Measurements from ENCODE around the gene SYK. TPM values are rescaled to one million over a fixed set of nuclear protein-coding genes. Genes with fewer than 3 reads are reported as not detected.

Gene SYK
- total RNA-seq, 1 donor from 2014 or later, result 7.4 TPM

DNA sequence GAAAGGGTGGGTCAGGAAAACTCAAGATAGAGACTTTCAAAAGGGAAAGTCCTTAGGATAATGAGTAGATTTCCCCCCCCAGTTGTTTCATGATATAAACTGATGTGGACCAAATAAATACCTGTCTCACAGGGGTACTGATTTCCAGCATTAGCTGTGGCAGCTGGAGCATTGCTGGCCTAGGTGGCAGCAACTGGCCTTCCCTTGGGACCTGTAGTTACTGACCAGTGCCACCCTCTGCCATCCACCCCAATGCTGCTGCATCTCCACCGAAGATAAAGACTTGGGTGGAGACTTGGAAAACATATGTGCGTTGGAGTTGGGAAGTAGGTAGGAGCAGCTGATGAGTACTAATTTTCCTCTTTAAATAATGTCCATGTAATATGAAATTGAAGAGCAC lies 71.8 kb downstream of the SYK start:
- Mint-ChIP-seq H3K27me3 (no peaks in the 10 kb centered on the region), H3K36me3 (ENCODE audit: insufficient read depth) (no peaks in the 10 kb centered on the region), H3K9me3 (ENCODE audit: low read depth) (no peaks in the 10 kb centered on the region), H3K4me3 (ENCODE audit: low read depth) (no peak overlapping the region), H3K4me1 (ENCODE audit: low read depth) (peaks cover 3% of the 10 kb centered on the region), H3K27ac (no peak overlapping the region)
- no peak for DNase-seq (ENCODE audit: low spot score, unreplicated experiment)
- TF ChIP-seq, protein P1, sequence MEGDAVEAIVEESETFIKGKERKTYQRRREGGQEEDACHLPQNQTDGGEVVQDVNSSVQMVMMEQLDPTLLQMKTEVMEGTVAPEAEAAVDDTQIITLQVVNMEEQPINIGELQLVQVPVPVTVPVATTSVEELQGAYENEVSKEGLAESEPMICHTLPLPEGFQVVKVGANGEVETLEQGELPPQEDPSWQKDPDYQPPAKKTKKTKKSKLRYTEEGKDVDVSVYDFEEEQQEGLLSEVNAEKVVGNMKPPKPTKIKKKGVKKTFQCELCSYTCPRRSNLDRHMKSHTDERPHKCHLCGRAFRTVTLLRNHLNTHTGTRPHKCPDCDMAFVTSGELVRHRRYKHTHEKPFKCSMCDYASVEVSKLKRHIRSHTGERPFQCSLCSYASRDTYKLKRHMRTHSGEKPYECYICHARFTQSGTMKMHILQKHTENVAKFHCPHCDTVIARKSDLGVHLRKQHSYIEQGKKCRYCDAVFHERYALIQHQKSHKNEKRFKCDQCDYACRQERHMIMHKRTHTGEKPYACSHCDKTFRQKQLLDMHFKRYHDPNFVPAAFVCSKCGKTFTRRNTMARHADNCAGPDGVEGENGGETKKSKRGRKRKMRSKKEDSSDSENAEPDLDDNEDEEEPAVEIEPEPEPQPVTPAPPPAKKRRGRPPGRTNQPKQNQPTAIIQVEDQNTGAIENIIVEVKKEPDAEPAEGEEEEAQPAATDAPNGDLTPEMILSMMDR (IDR thresholded peaks at IDR 0.05; ENCODE audit: unreplicated experiment), result no peak

DNA sequence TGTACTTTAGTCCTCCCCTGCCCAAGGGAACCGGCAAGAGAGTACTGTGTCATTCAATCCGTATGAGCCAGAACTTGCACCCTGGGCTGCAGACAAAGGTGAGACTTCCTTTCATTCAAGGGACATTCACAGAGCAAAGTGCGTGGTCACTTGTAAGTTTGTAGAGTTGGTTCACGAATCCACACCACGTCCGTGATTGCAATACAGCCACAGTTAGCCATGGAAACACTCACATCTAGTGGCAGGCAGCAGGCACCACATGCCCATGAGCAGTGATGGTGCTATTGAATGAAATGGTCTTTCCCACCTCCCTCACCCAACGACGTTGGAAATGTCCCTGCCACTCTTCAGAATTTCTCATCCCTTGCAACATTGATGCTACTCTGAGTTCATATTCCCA lies 72.6 kb downstream of the SYK start:
- no peaks in the 10 kb centered on the region for H3K27me3 Mint-ChIP-seq
- peaks cover 3% of the 10 kb centered on the region for H3K4me1 Mint-ChIP-seq (ENCODE audit: low read depth)
- DNase-seq (ENCODE audit: low spot score, unreplicated experiment), result no peak
- no peak overlapping the region for H3K27ac Mint-ChIP-seq
- no peaks in the 10 kb centered on the region for H3K36me3 Mint-ChIP-seq (ENCODE audit: insufficient read depth)
- TF ChIP-seq, protein P1 (IDR thresholded peaks at IDR 0.05; ENCODE audit: unreplicated experiment), result no peak
- no peak overlapping the region for H3K4me3 Mint-ChIP-seq (ENCODE audit: low read depth)
- H3K9me3 Mint-ChIP-seq (ENCODE audit: low read depth), result no peaks in the 10 kb centered on the region

DNA sequence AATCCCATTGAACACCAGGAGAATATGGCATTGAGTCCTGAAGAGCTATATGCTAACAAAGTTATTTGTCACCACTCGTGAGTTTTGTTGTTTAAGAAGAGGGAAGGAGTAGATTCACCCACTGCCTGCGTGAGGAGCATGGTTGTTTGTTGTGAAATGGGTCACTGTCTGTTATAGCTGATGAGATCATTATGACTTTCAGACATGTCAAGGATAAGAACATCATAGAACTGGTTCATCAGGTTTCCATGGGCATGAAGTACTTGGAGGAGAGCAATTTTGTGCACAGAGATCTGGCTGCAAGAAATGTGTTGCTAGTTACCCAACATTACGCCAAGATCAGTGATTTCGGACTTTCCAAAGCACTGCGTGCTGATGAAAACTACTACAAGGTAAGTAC lies 76.9 kb downstream of the SYK start:
- TF ChIP-seq, protein P1 (IDR thresholded peaks at IDR 0.05; ENCODE audit: unreplicated experiment), result no peak
- Mint-ChIP-seq H3K4me3 (ENCODE audit: low read depth) (no peak overlapping the region), H3K27ac (no peak overlapping the region), H3K36me3 (ENCODE audit: insufficient read depth) (no peaks in the 10 kb centered on the region), H3K9me3 (ENCODE audit: low read depth) (no peaks in the 10 kb centered on the region), H3K4me1 (ENCODE audit: low read depth) (no peaks in the 10 kb centered on the region), H3K27me3 (no peaks in the 10 kb centered on the region)
- DNase-seq (ENCODE audit: low spot score, unreplicated experiment), result no peak

DNA sequence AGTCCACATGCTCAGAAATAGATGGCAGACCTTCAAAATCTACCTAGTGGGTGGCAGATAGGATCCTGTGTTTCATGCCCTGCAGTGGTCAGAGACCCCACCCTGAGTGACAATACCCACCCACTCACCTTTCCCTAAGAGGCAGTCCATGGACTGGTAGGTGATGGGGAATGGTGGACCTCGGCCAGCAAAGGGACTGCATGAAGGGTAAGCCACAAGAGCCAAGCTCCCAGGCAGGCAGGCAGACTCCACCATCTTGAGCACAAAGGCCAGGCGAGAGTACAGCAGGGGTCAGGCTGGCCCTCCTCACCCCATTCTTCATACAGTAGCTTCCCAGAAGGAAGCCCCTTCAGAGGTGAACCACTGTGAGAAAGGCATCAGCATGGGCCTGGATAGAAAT lies 78.4 kb downstream of the SYK start:
- H3K27ac Mint-ChIP-seq, result no peak overlapping the region
- TF ChIP-seq, protein P1 (IDR thresholded peaks at IDR 0.05; ENCODE audit: unreplicated experiment), result no peak
- no peak overlapping the region for H3K4me3 Mint-ChIP-seq (ENCODE audit: low read depth)
- no peak for DNase-seq (ENCODE audit: low spot score, unreplicated experiment)
- H3K27me3 Mint-ChIP-seq, result no peaks in the 10 kb centered on the region
- H3K36me3 Mint-ChIP-seq (ENCODE audit: insufficient read depth), result no peaks in the 10 kb centered on the region
- H3K4me1 Mint-ChIP-seq (ENCODE audit: low read depth), result no peaks in the 10 kb centered on the region
- H3K9me3 Mint-ChIP-seq (ENCODE audit: low read depth), result peaks cover 2% of the 10 kb centered on the region

DNA sequence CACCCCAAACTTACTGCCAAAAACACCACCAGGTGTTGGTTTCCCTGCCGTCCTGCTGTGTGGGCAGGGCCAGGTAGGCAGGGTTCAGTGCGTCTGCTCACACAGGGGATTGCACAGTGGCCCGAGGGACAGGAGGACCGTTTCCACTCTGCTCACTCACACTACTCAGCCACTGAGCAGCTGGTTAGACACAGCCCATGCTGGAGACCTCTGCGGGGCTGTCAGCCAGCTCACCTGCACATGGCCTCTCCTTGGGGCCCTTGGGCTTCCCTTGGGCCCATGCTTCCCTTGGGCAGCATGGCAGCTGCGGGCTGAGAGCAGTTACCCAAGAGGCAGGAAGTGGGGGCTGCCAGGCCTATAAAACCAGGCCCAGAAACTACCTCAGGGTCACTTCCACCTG lies 79.0 kb downstream of the SYK start:
- peaks cover 7% of the 10 kb centered on the region for H3K9me3 Mint-ChIP-seq (ENCODE audit: low read depth)
- H3K36me3 Mint-ChIP-seq (ENCODE audit: insufficient read depth), result peaks cover 1% of the 10 kb centered on the region

More for the DNA sequence above, 79.0 kb downstream of the SYK start:
- TF ChIP-seq, protein P1 (IDR thresholded peaks at IDR 0.05; ENCODE audit: unreplicated experiment), result no peak
- Mint-ChIP-seq H3K4me3 (ENCODE audit: low read depth) (no peak overlapping the region), H3K27ac (no peak overlapping the region), H3K4me1 (ENCODE audit: low read depth) (no peaks in the 10 kb centered on the region), H3K27me3 (no peaks in the 10 kb centered on the region)
- DNase-seq (ENCODE audit: low spot score, unreplicated experiment), result no peak

All from progenitor cell of endocrine pancreas (in vitro differentiated cells).